Measurements from ENCODE around the gene SH3RF2.
"Not testable (repeated sequence)": the region's sequence is repeated elsewhere in the genome, so short reads cannot be mapped to it uniquely, and the experiment has no call there.

Gene SH3RF2

DNA sequence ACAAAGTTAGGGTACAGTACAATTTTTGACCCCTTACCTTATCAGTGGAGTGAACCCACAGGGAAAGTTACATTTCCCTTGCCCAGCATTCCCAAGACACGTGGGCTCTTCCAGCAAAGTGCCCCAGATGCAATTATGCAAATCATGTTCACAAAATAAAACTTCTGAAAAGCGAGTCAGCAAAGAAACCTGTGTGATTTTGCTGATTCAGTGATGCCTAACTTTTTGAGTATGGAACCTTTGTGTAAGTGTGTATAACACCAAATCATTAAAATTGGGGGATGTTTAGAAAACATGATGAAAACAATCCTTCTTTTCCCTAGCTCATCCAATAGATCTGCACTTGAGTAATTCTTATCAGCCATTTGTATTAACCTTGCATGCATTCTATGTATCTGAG lies 52.6 kb downstream of the SH3RF2 start:
- no peaks in the 10 kb centered on the region for H3K27me3 Mint-ChIP-seq
- H3K36me3 Mint-ChIP-seq: no peaks in the 10 kb centered on the region
- no peak overlapping the region for H3K4me3 Mint-ChIP-seq
- H3K9me3 Mint-ChIP-seq (ENCODE audit: low read depth): no peaks in the 10 kb centered on the region
- no peaks in the 10 kb centered on the region for H3K4me1 Mint-ChIP-seq (ENCODE audit: low read depth)
- no peak overlapping the region for H3K27ac Mint-ChIP-seq

DNA sequence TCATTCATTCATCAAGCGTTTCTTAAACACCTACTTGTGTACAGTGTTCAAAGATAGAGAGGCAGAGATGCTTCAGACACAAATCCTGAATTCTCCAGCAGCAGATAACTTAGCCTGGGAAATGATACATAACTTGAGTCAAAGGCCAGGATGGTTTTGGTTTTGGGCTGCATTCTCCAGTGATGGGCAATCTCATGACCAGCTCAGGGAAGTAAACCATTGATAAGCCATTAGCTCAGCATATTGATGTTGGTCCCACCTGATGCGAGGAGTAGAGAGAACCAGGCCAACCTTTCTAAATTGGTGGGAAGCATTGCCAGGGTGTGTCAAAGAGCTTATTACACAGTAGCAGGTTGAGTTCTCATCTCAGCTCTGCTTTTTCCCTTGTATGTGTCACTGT lies 53.0 kb downstream of the SH3RF2 start:
- Mint-ChIP-seq H3K4me1 (ENCODE audit: low read depth) (no peaks in the 10 kb centered on the region), H3K4me3 (no peak overlapping the region), H3K27ac (no peak overlapping the region), H3K9me3 (ENCODE audit: low read depth) (no peaks in the 10 kb centered on the region), H3K27me3 (no peaks in the 10 kb centered on the region), H3K36me3 (no peaks in the 10 kb centered on the region)

DNA sequence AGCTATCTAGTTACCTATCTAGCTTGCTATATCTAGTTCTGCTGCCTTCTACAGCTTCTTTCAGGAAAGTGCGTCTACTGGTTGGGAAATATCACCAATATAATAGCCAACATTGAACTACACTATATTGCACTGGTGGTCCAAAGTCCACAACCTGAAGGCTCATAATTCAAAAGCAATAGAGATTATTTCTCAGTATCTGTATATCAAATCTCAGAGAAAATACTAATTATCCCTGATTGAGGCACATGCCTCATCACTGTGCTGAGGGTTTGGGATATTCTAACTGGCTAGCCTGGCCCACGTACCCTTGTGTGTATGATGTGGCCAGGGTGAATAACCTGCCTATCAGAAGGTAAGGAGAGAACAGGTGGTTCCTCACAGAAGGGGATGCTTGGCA lies 53.8 kb downstream of the SH3RF2 start:
- no peaks in the 10 kb centered on the region for H3K4me1 Mint-ChIP-seq (ENCODE audit: low read depth)
- H3K27me3 Mint-ChIP-seq: no peaks in the 10 kb centered on the region
- no peak overlapping the region for H3K4me3 Mint-ChIP-seq
- H3K36me3 Mint-ChIP-seq: no peaks in the 10 kb centered on the region
- no peak overlapping the region for H3K27ac Mint-ChIP-seq
- no peaks in the 10 kb centered on the region for H3K9me3 Mint-ChIP-seq (ENCODE audit: low read depth)

DNA sequence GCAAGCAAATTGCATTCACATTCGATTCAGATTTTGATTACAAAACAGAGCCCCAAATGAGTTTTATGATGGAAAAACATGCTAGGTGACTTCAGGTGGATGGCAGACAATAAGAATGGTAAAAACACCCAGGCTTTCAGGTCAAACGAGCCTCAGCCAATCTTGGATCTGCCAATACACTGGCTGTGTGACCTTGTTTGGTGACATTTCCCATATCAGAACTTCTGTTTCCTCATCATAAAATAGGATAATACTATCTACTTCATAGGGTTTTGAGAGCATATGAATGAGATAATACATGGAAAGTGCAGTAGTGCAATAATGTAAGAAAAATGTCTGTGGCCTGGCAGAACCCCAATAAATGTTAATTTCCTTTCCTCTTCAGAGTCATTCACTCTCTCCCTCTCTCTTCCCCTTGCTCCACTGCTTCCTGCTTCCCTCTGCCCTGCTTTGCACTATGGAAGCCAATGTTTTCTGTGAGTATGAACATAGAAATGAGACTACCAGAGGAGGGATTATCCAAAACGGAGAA lies 54.7 kb downstream of the SH3RF2 start:
- no peaks in the 10 kb centered on the region for H3K36me3 Mint-ChIP-seq
- H3K27ac Mint-ChIP-seq: no peak overlapping the region
- no peaks in the 10 kb centered on the region for H3K9me3 Mint-ChIP-seq (ENCODE audit: low read depth)
- H3K4me3 Mint-ChIP-seq: no peak overlapping the region
- no peaks in the 10 kb centered on the region for H3K4me1 Mint-ChIP-seq (ENCODE audit: low read depth)
- H3K27me3 Mint-ChIP-seq: no peaks in the 10 kb centered on the region

DNA sequence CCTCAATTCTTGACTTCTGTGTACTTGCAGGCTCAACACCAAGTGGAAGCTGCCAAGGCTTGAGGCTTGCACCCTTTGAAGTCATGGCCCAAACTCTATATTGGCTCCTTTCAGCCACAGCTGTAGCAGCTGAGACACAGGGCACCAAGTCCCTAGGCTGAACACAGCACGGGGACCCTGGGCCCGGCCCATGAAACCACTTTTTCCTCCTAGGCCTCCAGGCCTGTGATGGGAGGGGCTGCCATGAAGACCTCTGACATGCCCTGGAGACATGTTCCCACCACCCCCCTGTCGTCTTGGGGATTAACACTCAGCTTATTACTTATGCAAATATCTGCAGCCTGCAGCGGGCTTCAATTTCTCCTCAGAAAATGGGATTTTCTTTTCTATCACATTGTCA lies 57.2 kb downstream of the SH3RF2 start:
- H3K27ac Mint-ChIP-seq; H3K27me3 Mint-ChIP-seq; H3K4me1 Mint-ChIP-seq (ENCODE audit: low read depth); H3K4me3 Mint-ChIP-seq; H3K9me3 Mint-ChIP-seq (ENCODE audit: low read depth); H3K36me3 Mint-ChIP-seq: not testable (repeated sequence)

DNA sequence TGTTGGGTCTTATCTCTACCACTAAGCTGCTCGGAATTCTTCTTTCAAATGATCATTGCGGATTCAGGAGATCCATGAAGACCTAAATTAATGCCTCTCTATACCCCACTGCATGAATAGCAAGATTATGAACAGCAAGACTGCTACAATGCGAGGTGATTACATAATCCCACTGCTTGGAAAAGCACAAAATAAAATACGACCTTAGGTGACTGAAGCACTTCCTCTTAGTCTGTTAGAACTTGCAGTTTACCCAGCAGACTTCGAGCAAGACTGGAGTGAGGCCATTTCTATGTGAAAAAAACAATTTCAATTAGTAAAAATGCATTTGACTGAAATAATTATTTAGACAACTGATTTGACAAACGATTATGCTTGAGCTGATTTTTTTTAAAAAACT lies 59.8 kb downstream of the SH3RF2 start:
- Mint-ChIP-seq H3K4me1 (ENCODE audit: low read depth) (no peaks in the 10 kb centered on the region), H3K27me3 (no peaks in the 10 kb centered on the region), H3K36me3 (no peaks in the 10 kb centered on the region), H3K9me3 (ENCODE audit: low read depth) (no peaks in the 10 kb centered on the region), H3K4me3 (no peak overlapping the region), H3K27ac (no peak overlapping the region)

DNA sequence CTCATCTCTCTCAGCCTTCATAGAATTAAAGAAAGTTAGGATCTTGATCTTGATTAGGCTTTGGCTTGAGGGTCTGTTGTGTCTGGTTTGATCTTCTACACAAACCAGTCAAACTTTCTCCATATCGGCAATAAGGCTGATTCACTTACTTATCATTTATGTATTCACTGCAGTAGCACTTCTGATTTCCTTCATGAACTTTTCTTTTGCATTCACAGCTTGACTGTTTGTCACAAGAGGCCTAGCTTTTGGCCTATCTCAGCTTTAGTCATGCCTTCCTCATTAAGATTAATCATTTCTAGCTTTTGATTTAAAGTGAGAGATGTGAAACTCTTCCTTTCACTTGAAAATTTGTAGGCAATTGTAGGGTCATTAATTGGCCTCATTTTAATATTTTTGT lies 62.8 kb downstream of the SH3RF2 start:
- no peaks in the 10 kb centered on the region for H3K4me1 Mint-ChIP-seq (ENCODE audit: low read depth)
- H3K27me3 Mint-ChIP-seq: peaks cover 3% of the 10 kb centered on the region
- no peak overlapping the region for H3K27ac Mint-ChIP-seq
- H3K4me3 Mint-ChIP-seq: no peak overlapping the region
- H3K36me3 Mint-ChIP-seq: no peaks in the 10 kb centered on the region
- H3K9me3 Mint-ChIP-seq (ENCODE audit: low read depth): no peaks in the 10 kb centered on the region

DNA sequence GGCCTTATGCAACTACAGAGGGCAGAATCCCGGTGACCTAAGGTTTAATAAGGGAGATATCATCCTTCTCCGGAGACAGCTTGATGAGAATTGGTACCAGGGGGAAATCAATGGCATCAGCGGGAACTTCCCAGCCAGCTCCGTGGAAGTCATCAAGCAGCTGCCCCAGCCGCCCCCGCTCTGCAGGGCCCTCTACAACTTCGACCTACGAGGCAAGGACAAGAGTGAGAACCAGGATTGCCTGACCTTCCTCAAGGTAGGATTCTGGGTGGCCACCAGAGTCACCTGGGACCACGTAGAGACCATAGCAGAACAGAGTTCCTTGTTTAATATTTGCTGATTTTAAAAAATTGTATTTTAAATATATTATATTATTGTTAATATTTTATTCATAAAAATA lies 63.7 kb downstream of the SH3RF2 start:
- Mint-ChIP-seq H3K27ac (no peak overlapping the region), H3K4me3 (no peak overlapping the region), H3K9me3 (ENCODE audit: low read depth) (no peaks in the 10 kb centered on the region), H3K27me3 (peaks cover 3% of the 10 kb centered on the region), H3K4me1 (ENCODE audit: low read depth) (no peaks in the 10 kb centered on the region), H3K36me3 (no peaks in the 10 kb centered on the region)

DNA sequence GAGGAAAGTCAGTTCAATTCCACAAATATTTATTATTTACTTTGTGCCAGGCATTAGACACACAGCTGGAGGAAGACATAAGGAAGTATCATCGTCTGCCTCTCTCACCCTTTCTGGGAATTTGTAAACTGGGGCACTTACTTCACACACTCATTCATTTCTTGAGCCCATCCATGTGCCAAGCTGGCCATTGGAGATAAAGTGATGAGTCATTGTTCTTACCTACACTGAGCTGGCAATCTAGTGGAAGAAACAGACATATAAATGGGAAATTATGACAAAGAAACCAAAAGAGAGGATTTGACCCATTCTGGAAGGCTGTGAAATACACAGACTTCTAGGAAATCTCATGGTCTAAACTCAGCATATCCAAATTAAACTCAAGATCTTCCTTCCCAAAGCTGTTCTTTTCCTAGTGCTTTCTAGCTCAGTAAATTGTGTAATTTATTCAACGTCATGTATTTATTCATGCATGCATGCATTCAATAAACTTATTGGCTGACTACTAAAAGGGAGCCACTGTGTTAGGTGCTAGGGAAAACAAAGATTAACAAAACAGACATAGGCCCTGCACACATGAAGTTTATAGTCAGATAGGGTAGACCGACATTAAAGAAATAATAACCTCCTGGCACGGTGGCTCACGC lies 65.3 kb downstream of the SH3RF2 start:
- H3K4me1 Mint-ChIP-seq (ENCODE audit: low read depth): no peaks in the 10 kb centered on the region
- H3K4me3 Mint-ChIP-seq: no peak overlapping the region
- H3K27ac Mint-ChIP-seq: no peak overlapping the region
- H3K36me3 Mint-ChIP-seq: no peaks in the 10 kb centered on the region
- H3K9me3 Mint-ChIP-seq (ENCODE audit: low read depth): no peaks in the 10 kb centered on the region
- peaks cover 5% of the 10 kb centered on the region for H3K27me3 Mint-ChIP-seq

DNA sequence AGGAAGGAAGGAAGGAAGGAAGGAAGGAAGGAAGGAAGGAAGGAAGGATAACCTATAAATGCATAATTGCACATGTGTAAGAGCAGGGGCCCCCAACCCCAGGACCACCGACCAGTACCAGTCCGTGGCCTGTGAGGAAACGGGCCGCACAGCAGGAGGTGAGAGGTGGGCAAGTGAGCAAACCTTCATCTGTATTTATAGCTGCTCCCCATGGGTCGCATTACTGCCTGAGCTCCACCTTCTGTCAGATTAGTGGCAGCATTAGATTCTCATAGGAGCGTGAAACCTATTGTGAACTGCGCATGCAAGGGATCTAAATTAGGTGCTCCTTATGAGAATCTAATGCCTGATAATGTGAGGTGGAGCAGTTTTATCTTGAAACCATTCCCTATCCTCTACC lies 66.1 kb downstream of the SH3RF2 start:
- H3K9me3 Mint-ChIP-seq (ENCODE audit: low read depth): no peaks in the 10 kb centered on the region
- no peaks in the 10 kb centered on the region for H3K4me1 Mint-ChIP-seq (ENCODE audit: low read depth)
- H3K27ac Mint-ChIP-seq: no peak overlapping the region
- peaks cover 5% of the 10 kb centered on the region for H3K27me3 Mint-ChIP-seq
- H3K36me3 Mint-ChIP-seq: no peaks in the 10 kb centered on the region
- H3K4me3 Mint-ChIP-seq: no peak overlapping the region

DNA sequence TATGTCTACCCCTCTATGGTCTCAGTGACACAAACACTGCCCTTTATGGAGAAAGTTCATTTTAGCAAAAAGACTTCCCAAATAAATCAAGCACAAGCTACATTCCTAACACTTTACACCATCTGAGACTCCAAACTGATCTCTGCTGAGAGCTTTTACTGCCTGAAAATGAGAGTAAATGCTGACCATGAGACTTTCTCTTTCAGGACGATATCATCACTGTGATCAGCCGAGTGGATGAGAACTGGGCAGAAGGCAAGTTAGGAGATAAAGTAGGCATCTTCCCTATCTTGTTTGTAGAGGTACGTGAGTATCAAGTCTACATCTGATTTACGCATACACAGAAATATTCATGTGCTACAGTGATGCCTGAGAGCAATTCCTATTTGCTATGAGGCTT lies 67.5 kb downstream of the SH3RF2 start:
- Mint-ChIP-seq H3K27ac (no peak overlapping the region), H3K4me1 (ENCODE audit: low read depth) (no peaks in the 10 kb centered on the region), H3K4me3 (no peak overlapping the region), H3K9me3 (ENCODE audit: low read depth) (no peaks in the 10 kb centered on the region), H3K27me3 (peaks cover 5% of the 10 kb centered on the region), H3K36me3 (no peaks in the 10 kb centered on the region)

DNA sequence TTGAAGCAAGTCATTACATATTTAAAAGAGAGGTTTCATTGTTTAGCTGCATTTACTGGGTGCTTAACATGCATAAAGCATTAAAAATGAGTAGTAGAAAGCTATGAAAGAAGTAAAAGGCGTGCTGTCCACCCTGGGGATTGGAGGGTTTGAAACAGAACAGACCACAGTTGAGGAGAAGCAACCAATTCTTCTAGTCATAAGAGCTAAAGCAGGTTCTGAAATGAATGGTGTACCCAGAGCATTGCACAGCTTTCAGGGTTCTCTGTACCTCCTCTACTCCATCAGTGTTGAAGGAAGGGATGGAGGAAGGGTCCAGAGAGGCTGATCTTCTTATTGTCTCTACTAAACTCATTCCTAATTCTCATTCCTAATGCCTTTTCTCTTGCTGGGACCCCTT lies 68.9 kb downstream of the SH3RF2 start:
- peaks cover 5% of the 10 kb centered on the region for H3K27me3 Mint-ChIP-seq
- no peaks in the 10 kb centered on the region for H3K36me3 Mint-ChIP-seq
- no peak overlapping the region for H3K4me3 Mint-ChIP-seq
- H3K4me1 Mint-ChIP-seq (ENCODE audit: low read depth): no peaks in the 10 kb centered on the region
- no peaks in the 10 kb centered on the region for H3K9me3 Mint-ChIP-seq (ENCODE audit: low read depth)
- H3K27ac Mint-ChIP-seq: no peak overlapping the region

DNA sequence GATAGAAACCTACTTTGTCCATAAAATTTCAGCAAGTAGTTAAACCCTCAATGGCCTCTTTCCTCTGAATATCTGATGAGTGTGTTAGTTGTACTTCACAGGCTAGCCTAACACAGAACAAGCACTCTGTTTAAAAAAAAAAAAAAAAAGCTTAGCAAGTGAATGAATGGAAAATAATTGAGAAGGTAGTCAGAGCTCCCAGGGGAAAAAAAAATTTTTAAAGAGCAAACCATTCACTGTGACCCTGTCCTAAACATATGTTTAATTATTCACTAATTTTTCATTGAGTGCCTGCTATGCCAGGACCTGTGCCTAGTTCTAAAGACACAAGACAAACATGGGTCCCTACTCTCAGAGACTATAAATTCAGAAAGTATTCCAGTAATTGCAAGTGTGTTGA lies 69.3 kb downstream of the SH3RF2 start:
- peaks cover 5% of the 10 kb centered on the region for H3K27me3 Mint-ChIP-seq
- no peaks in the 10 kb centered on the region for H3K36me3 Mint-ChIP-seq
- H3K27ac Mint-ChIP-seq: no peak overlapping the region
- no peaks in the 10 kb centered on the region for H3K9me3 Mint-ChIP-seq (ENCODE audit: low read depth)
- no peak overlapping the region for H3K4me3 Mint-ChIP-seq
- no peaks in the 10 kb centered on the region for H3K4me1 Mint-ChIP-seq (ENCODE audit: low read depth)

DNA sequence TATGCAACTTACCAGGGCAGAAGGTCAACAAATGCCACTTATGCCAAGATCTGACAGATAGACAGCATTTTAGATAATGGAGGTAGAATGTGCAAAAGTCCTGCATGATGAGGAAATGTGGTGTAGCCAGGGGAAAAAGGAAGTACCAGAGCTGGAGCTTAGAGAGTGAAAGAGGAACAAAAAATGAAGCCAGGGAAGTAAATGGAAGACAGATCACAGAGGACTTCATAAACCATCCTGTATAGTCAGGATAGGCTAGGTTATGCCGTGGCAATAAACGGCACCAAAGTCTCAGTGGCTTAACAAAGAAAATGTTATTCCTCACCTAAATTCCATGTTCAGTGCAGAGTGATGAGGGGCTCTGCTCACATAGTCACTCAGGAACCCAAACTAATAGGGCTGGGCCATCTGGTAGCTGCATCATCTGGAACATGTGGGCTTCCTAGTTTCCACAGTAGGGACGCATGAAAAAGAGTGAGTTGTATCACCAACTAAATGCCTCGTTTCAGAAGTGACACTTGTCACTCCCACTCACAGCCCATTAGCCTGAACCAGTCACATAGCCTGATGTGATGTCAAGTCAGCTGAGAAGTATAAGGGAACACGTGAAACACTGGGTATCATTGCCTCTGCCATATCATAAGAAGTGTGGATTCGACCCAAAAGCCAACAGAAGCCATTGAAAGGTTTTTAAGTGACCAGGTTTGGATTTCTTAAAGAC lies 70.3 kb downstream of the SH3RF2 start:
- Mint-ChIP-seq H3K4me3 (no peak overlapping the region), H3K36me3 (no peaks in the 10 kb centered on the region), H3K27ac (no peak overlapping the region), H3K27me3 (peaks cover 5% of the 10 kb centered on the region), H3K4me1 (ENCODE audit: low read depth) (no peaks in the 10 kb centered on the region), H3K9me3 (ENCODE audit: low read depth) (no peaks in the 10 kb centered on the region)

DNA sequence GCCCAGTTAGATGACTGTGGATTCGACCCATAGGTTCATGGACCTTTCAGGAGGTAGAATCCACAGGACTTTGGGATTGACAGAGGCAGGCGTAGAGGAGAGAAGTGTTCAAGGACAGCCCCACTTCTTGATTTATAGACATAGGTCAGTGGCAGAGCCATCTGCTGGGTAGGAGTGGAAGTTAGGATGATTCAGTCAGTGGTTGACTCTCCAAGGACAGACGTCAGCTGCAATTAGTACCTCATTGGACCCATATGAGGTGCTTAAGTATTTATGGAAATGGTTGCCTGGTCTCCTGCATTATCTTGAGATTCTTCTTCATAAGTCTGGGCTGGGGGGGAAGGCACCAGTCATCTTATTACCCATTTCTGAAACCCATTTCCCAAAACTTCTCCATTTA lies 70.9 kb downstream of the SH3RF2 start:
- no peaks in the 10 kb centered on the region for H3K4me1 Mint-ChIP-seq (ENCODE audit: low read depth)
- H3K27ac Mint-ChIP-seq: no peak overlapping the region
- no peaks in the 10 kb centered on the region for H3K9me3 Mint-ChIP-seq (ENCODE audit: low read depth)
- peaks cover 5% of the 10 kb centered on the region for H3K27me3 Mint-ChIP-seq
- H3K36me3 Mint-ChIP-seq: no peaks in the 10 kb centered on the region
- H3K4me3 Mint-ChIP-seq: no peak overlapping the region

DNA sequence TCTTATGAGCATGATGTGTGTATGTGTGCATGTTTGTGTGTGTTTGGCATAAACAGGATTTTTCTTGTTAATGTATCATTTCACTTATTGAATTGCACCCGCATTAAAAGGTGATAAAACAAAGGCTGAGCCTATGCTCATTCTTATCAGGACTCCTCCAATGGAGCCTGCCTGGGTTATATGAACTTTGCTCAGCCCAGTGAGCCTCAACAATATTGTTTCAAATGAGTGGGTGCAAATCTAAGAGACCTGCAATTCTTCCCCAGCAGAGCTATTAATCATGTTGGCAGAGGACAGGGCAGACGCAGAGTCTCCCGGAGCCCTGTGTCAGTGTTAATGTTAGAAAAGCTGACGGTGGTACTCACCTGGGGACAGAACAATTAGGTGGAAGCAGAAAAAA lies 71.6 kb downstream of the SH3RF2 start:
- Mint-ChIP-seq H3K4me1 (ENCODE audit: low read depth) (no peaks in the 10 kb centered on the region), H3K36me3 (no peaks in the 10 kb centered on the region), H3K27me3 (peaks cover 2% of the 10 kb centered on the region), H3K27ac (no peak overlapping the region), H3K9me3 (ENCODE audit: low read depth) (no peaks in the 10 kb centered on the region), H3K4me3 (no peak overlapping the region)
